ENCODE measurements around the gene C2CD4D.
A peak's percentile ranks its signal among the peaks of the same experiment; 100 is the strongest.
"Not testable (repeated sequence)": the region's sequence is repeated elsewhere in the genome, so short reads cannot be mapped to it uniquely, and the experiment has no call there.

The C2CD4D gene

GRCh38 chr1:151858030-151858746 lies 18.6 kb upstream of the C2CD4D start:
- DNase-seq = no peak

GRCh38 chr1:151855933-151856332 lies 16.3 kb upstream of the C2CD4D start:
- no peak for DNase-seq

GRCh38 chr1:151855516-151855915 lies 15.9 kb upstream of the C2CD4D start:
- not testable (repeated sequence) for DNase-seq

- DNase-seq = no peak
Observed at GRCh38 chr1:151854658-151855057, 15.0 kb upstream of the C2CD4D start.

- DNase-seq = no peak
Observed at GRCh38 chr1:151853411-151853943, 13.9 kb upstream of the C2CD4D start, which contains the start of gene THEM5. THEM5 (minus strand) TSS chr1:151853712; CDS start chr1:151853565, 147 bp downstream.

- no peak for DNase-seq
Observed at GRCh38 chr1:151852733-151853132, 13.1 kb upstream of the C2CD4D start.

GRCh38 chr1:151851886-151852285 lies 12.3 kb upstream of the C2CD4D start:
- no peak for DNase-seq

- no peak for DNase-seq
Observed at GRCh38 chr1:151849871-151850270, 10.3 kb upstream of the C2CD4D start.

GRCh38 chr1:151849126-151849525 lies 9.5 kb upstream of the C2CD4D start:
- DNase-seq = no peak

- no peak for DNase-seq
Observed at GRCh38 chr1:151847867-151848596, 8.4 kb upstream of the C2CD4D start.

GRCh38 chr1:151846686-151847237 lies 7.1 kb upstream of the C2CD4D start:
- no peak for DNase-seq

- no peak for DNase-seq
Observed at GRCh38 chr1:151846062-151846568, 6.5 kb upstream of the C2CD4D start.

GRCh38 chr1:151843398-151843797 lies 3.8 kb upstream of the C2CD4D start:
- no peak for DNase-seq

- no peak for DNase-seq
Observed at GRCh38 chr1:151841141-151841540, 1.5 kb upstream of the C2CD4D start.

- DNase-seq = no peak
Observed at GRCh38 chr1:151840421-151840820, 801 bp upstream of the C2CD4D start.

GRCh38 chr1:151839082-151839412 lies 573 bp downstream of the C2CD4D start:
- no peak for DNase-seq

- peak; percentile 53 for DNase-seq
Observed at GRCh38 chr1:151838222-151839081, 1.2 kb downstream of the C2CD4D start.

- DNase-seq = no peak
Observed at GRCh38 chr1:151837884-151838221, 1.8 kb downstream of the C2CD4D start.

- DNase-seq = no peak
Observed at GRCh38 chr1:151837197-151837596, 2.4 kb downstream of the C2CD4D start.

- no peak for DNase-seq
Observed at GRCh38 chr1:151835596-151835995, 4.0 kb downstream of the C2CD4D start.

- DNase-seq = no peak
Observed at GRCh38 chr1:151834239-151834638, 5.4 kb downstream of the C2CD4D start.

GRCh38 chr1:151833172-151833900 lies 6.3 kb downstream of the C2CD4D start:
- DNase-seq = no peak
